SK-N-SH (cell line): ENCODE data around the gene MDH1. TPM values are rescaled to one million over a fixed set of nuclear protein-coding genes. Genes with fewer than 3 reads are reported as not detected.

Experiments
- CTCF ChIA-PET: fragments of 300-600, 350-600 bp; formaldehyde crosslinking; extraction: SDS; loops from one replicate; lab custom pipeline; 2021; lab: Yijun Ruan, JAX
- POLR2A ChIA-PET: fragments of 350-600 bp; sonication (Branson Sonifier 250); formaldehyde crosslinking; extraction: SDS; loops from one replicate; lab custom pipeline; 2020; ENCODE audit warnings: antibody characterized with exemption, inconsistent platforms; lab: Yijun Ruan, JAX
- DNase-seq: peaks from one replicate; pipeline ENCODE4 v3.0.0; 2012
- H2AFZ ChIP-seq: fragments of 200-600 bp; sonication (generic); 2 replicates; pipeline ENCODE4 v1.8.1; 2016; ENCODE audit warnings: antibody characterized with exemption, mild to moderate bottlenecking, low read depth
- H3F3A ChIP-seq: fragments of 200-600 bp; sonication (generic); replicated peaks from 2 replicates; pipeline ENCODE3; 2016; ENCODE audit warnings: antibody characterized with exemption, mild to moderate bottlenecking; ENCODE audit not compliant: insufficient read depth
- H3K27ac ChIP-seq, 2 experiments: fragments of 200-500 bp in 1 of 2; fragments of 200-600 bp in 1 of 2; sonication (Bioruptor generic) in 1 of 2; sonication (generic), shearing (Covaris generic) in 1 of 2; 2 replicates each; pipeline versions ENCODE4 v1.5.1 to v1.6.1; 2014 to 2016; ENCODE audit warnings: low read depth in 2 of 2, inconsistent platforms in 1 of 2, low read length in 1 of 2, mild to moderate bottlenecking in 1 of 2, mixed read lengths in 1 of 2
- H3K27me3 ChIP-seq: fragments of 200-600 bp; sonication (generic), shearing (Covaris generic); 2 replicates; pipeline ENCODE4 v1.6.1; 2016; ENCODE audit warnings: mixed run types; ENCODE audit not compliant: insufficient read depth
- H3K36me3 ChIP-seq, 2 experiments: fragments of 200-500 bp in 1 of 2; fragments of 200-600 bp in 1 of 2; sonication (Bioruptor generic) in 1 of 2; sonication (generic) in 1 of 2; replicated peaks in 1 of 2; 2 replicates each; pipeline versions ENCODE3 to v1.5.1; 2014 to 2016; ENCODE audit warnings: low read length in 1 of 2, mild to moderate bottlenecking in 1 of 2; ENCODE audit not compliant: insufficient read depth in 2 of 2, control insufficient read depth in 1 of 2
- H3K4me1 ChIP-seq, 2 experiments: fragments of 200-500 bp in 1 of 2; fragments of 200-600 bp in 1 of 2; sonication (Bioruptor generic) in 1 of 2; sonication (generic), shearing (Covaris generic) in 1 of 2; 2 replicates each; pipeline versions ENCODE4 v1.5.1 to v1.6.1; 2014 to 2016; ENCODE audit warnings: low read depth in 1 of 2, low read length in 1 of 2, mixed run types in 1 of 2; ENCODE audit not compliant: insufficient read depth in 2 of 2, control insufficient read depth in 1 of 2
- H3K4me2 ChIP-seq: fragments of 200-600 bp; sonication (generic), shearing (Covaris generic); 2 replicates; pipeline ENCODE4 v1.6.1; 2017; ENCODE audit warnings: mixed run types
- H3K4me3 ChIP-seq, 2 experiments: fragments of 200-500 bp in 1 of 2; fragments of 200-600 bp in 1 of 2; sonication (Bioruptor generic) in 1 of 2; sonication (generic), shearing (Covaris generic) in 1 of 2; 2 replicates each; pipeline versions ENCODE4 v1.5.1 to v1.8.1; 2014 to 2016; ENCODE audit warnings: low read depth in 2 of 2, inconsistent platforms in 1 of 2, low read length in 1 of 2, mild to moderate bottlenecking in 1 of 2, mixed read lengths in 1 of 2, moderate library complexity in 1 of 2
- H3K79me2 ChIP-seq: fragments of 200-600 bp; sonication (generic); 2 replicates; pipeline ENCODE4 v1.8.1; 2017; ENCODE audit warnings: mild to moderate bottlenecking; ENCODE audit not compliant: insufficient read depth
- H3K9ac ChIP-seq: fragments of 200-600 bp; sonication (generic); 2 replicates; pipeline ENCODE4 v1.6.1; 2017; ENCODE audit warnings: mixed run types
- H3K9me2 ChIP-seq: fragments of 200-600 bp; sonication (generic); 2 replicates; pipeline ENCODE4 v1.6.1; 2017; ENCODE audit warnings: mixed run types
- H3K9me3 ChIP-seq: fragments of 200-600 bp; sonication (generic); 2 replicates; pipeline ENCODE4 v1.6.1; 2017; ENCODE audit warnings: mixed run types, mild to moderate bottlenecking, moderate library complexity
- H4K20me1 ChIP-seq: fragments of 200-600 bp; sonication (generic); 2 replicates; pipeline ENCODE4 v1.6.1; 2017; ENCODE audit warnings: mild to moderate bottlenecking, mixed run types; ENCODE audit not compliant: insufficient read depth
- CHD2 ChIP-seq: fragments of 150-350 bp; IDR thresholded peaks from 2 replicates; pipeline ENCODE4 v1.6.1; 2018; ENCODE audit warnings: low read length; ENCODE audit not compliant: partially characterized antibody
- ELF1 ChIP-seq: IDR thresholded peaks from 2 replicates; pipeline ENCODE4 v1.4.0; 2012
- EZH2phosphoT487 ChIP-seq: fragments of 200-600 bp; sonication (generic); IDR thresholded peaks from 2 replicates; pipeline ENCODE4 v1.6.1; 2017; ENCODE audit warnings: low read depth, mixed run types, mild to moderate bottlenecking, antibody characterized with exemption, moderate library complexity, borderline replicate concordance
- FOSL2 ChIP-seq: IDR thresholded peaks from 2 replicates; pipeline ENCODE4 v1.4.0; 2012; ENCODE audit warnings: low read depth, mild to moderate bottlenecking, moderate library complexity, borderline replicate concordance
- FOXJ3 ChIP-seq: sonication (generic); formaldehyde crosslinking; IDR thresholded peaks from 2 replicates; pipeline ENCODE4 v1.5.1; 2020; ENCODE audit warnings: mild to moderate bottlenecking, missing genetic modification reagents
- GABPA ChIP-seq: IDR thresholded peaks from 2 replicates; pipeline ENCODE4 v1.4.0; 2012; ENCODE audit warnings: low read depth, mild to moderate bottlenecking
- GATA2 ChIP-seq: sonication (generic); formaldehyde crosslinking; IDR thresholded peaks from 2 replicates; pipeline ENCODE4 v1.5.0; 2020; ENCODE audit warnings: mild to moderate bottlenecking, missing genetic modification reagents
- IRF3 ChIP-seq: fragments of 150-350 bp; IDR thresholded peaks from 2 replicates; pipeline ENCODE4 v1.6.1; 2016; ENCODE audit warnings: mild to moderate bottlenecking, low read depth, low read length
- JUND ChIP-seq: IDR thresholded peaks from 2 replicates; pipeline ENCODE4 v1.4.0; 2012
- MEF2A ChIP-seq: IDR thresholded peaks from 2 replicates; pipeline ENCODE4 v1.4.0; 2012; ENCODE audit warnings: low read depth, borderline replicate concordance
- MXI1 ChIP-seq: IDR thresholded peaks from 2 replicates; pipeline ENCODE4 v1.6.1; 2012; ENCODE audit warnings: mild to moderate bottlenecking, low read depth, low read length, improper control_type of control experiment
- NRF1 ChIP-seq: IDR thresholded peaks from 2 replicates; pipeline ENCODE4 v1.6.1; 2012; ENCODE audit warnings: low read depth, mild to moderate bottlenecking, low read length
- PBX3 ChIP-seq: IDR thresholded peaks from 2 replicates; pipeline ENCODE4; 2012
- POLR2AphosphoS5 ChIP-seq: IDR thresholded peaks from 2 replicates; pipeline ENCODE4 v1.6.1; 2012; ENCODE audit warnings: low read depth, low read length
- RCOR1 ChIP-seq: fragments of 150-350 bp; IDR thresholded peaks from 2 replicates; pipeline ENCODE4 v1.6.1; 2017; ENCODE audit warnings: antibody characterized with exemption, low read length
- RFX5 ChIP-seq: IDR thresholded peaks from 2 replicates; pipeline ENCODE4 v1.6.1; 2012; ENCODE audit warnings: mild to moderate bottlenecking, improper control_type of control experiment, low read length
- SMC3 ChIP-seq: IDR thresholded peaks from 2 replicates; pipeline ENCODE4 v1.6.1; 2012; ENCODE audit warnings: low read depth, low read length, improper control_type of control experiment
- TAF1 ChIP-seq: IDR thresholded peaks from 2 replicates; pipeline ENCODE4 v1.6.1; 2012; ENCODE audit warnings: low read depth, mild to moderate bottlenecking, low read length, moderate library complexity, borderline replicate concordance
- TEAD4 ChIP-seq: IDR thresholded peaks from 2 replicates; pipeline ENCODE4 v1.4.0; 2012; ENCODE audit warnings: mild to moderate bottlenecking, borderline replicate concordance; ENCODE audit not compliant: insufficient read depth
- USF2 ChIP-seq: fragments of 150-350 bp; IDR thresholded peaks from 2 replicates; pipeline ENCODE4 v1.6.1; 2017; ENCODE audit warnings: antibody characterized with exemption, low read length, low read depth, borderline replicate concordance
- ZBTB33 ChIP-seq: IDR thresholded peaks from 2 replicates; pipeline ENCODE4 v1.4.0; 2012; ENCODE audit warnings: low read depth, borderline replicate concordance
- WGBS: methylation state at CpG from one replicate; pipeline ENCODE4 v1.1.6; 2017; ENCODE audit warnings: low lambda C conversion rate; 5-methylcytosine and 5-hydroxymethylcytosine counted together
- polyA plus RNA-seq, 3 experiments: library from polyadenylated mRNA; depleted of rRNA; stranded (reverse); fragments of >200 nt; gene quantifications; 2 replicates each; pipeline ENCODE4 v1.2.3, GENCODE V29; 2012

Gene MDH1
- polyA plus RNA-seq, 1 of the 3 experiments (the other 2 are of a cell fraction) = 201 TPM

GRCh38 chr2:63576546-63576945 lies 12.2 kb upstream of the MDH1 start:
- ChIA-PET POLR2A (no interaction called here), CTCF (interaction anchor here (1.8 kb wide), 1 partner anchor 12 kb away, joined by 6 read pairs; the partner anchor contains the start of genes MDH1 and WDPCP)
- H2AFZ ChIP-seq = no peak overlapping the region
- H3F3A ChIP-seq = peaks cover 12% of the 10 kb centered on the region
- no peak for TF ChIP-seq PBX3
- TF ChIP-seq FOXJ3 (CRISPR knock-in tag) = no peak
- no peak for TF ChIP-seq FOSL2
- TF ChIP-seq TEAD4 = no peak
- TF ChIP-seq ELF1 = no peak
- no peak for TF ChIP-seq NRF1
- no peak for TF ChIP-seq MXI1
- no peak for TF ChIP-seq MEF2A
- no peak for TF ChIP-seq RCOR1
- TF ChIP-seq JUND = no peak
- TF ChIP-seq CHD2 = no peak
- no peak for TF ChIP-seq TAF1
- TF ChIP-seq EZH2phosphoT487 = no peak
- no peak for TF ChIP-seq GATA2 (CRISPR knock-in tag)
- TF ChIP-seq GABPA = no peak
- TF ChIP-seq ZBTB33 = no peak
- H4K20me1 ChIP-seq = no peaks in the 10 kb centered on the region
- no peaks in the 10 kb centered on the region for H3K27me3 ChIP-seq
- no peaks in the 10 kb centered on the region for H3K36me3 ChIP-seq
- no peak overlapping the region for H3K27ac ChIP-seq
- H3K9me3 ChIP-seq = no peaks in the 10 kb centered on the region
- DNase-seq = no peak
- peaks cover under 1 to 5% of the 10 kb centered on the region in 2 experiments; a peak in 1 of 4 replicates for H3K4me1 ChIP-seq
- H3K4me3 ChIP-seq = no peak overlapping the region
- H3K9me2 ChIP-seq = no peaks in the 10 kb centered on the region
- peaks cover 32% of the 10 kb centered on the region; the same call in 1 of the 2 replicates for H3K79me2 ChIP-seq
- H3K4me2 ChIP-seq = no peak overlapping the region
- no peak overlapping the region for H3K9ac ChIP-seq

GRCh38 chr2:63578767-63579166 lies 10.0 kb upstream of the MDH1 start:
- H3K36me3 ChIP-seq = peaks cover 0 to 6% of the 10 kb centered on the region in 2 experiments
- no peaks in the 10 kb centered on the region for H3K9me2 ChIP-seq
- ChIA-PET CTCF (interaction anchor here (0.9 kb wide), 1 partner anchor 26 kb away, joined by 3 read pairs; no protein-coding TSS in a partner anchor), POLR2A (no interaction called here)
- H2AFZ ChIP-seq = no peak overlapping the region
- WGBS = 89% methylated on average over 3 of the region's 3 CpGs
- no peak overlapping the region for H3K27ac ChIP-seq
- peaks cover 4 to 5% of the 10 kb centered on the region in 2 experiments; a peak in 2 of 4 replicates for H3K4me1 ChIP-seq
- DNase-seq = no peak
- H4K20me1 ChIP-seq = no peaks in the 10 kb centered on the region
- no peak overlapping the region for H3K4me3 ChIP-seq
- H3K9ac ChIP-seq = no peak overlapping the region
- peaks cover 51% of the 10 kb centered on the region for H3K79me2 ChIP-seq
- H3K27me3 ChIP-seq = no peaks in the 10 kb centered on the region
- H3K4me2 ChIP-seq = no peak overlapping the region
- peaks cover 22% of the 10 kb centered on the region for H3F3A ChIP-seq
- no peaks in the 10 kb centered on the region for H3K9me3 ChIP-seq
- no peak for TF ChIP-seq EZH2phosphoT487
- TF ChIP-seq USF2 = no peak
- no peak for TF ChIP-seq MXI1
- TF ChIP-seq CHD2 = no peak
- no peak for TF ChIP-seq GATA2 (CRISPR knock-in tag)
- TF ChIP-seq SMC3 = no peak
- no peak for TF ChIP-seq POLR2AphosphoS5
- no peak for TF ChIP-seq IRF3
- TF ChIP-seq PBX3 = no peak
- TF ChIP-seq RFX5 = no peak
- TF ChIP-seq RCOR1 = no peak
